Peyer's patch (tissue), 4 donors: ENCODE data around the gene ROBO1. TPM values are rescaled to one million over a fixed set of nuclear protein-coding genes. Genes with fewer than 3 reads are reported as not detected.

ENCODE experiments used
- DNase-seq, 3 donors: peaks; one replicate each; pipeline ENCODE4 v3.0.0-alpha.2; 2017 to 2019
- H3K27ac ChIP-seq, 4 donors: fragments of 200-600 bp; sonication (generic); one replicate each; pipeline ENCODE4 v1.5.1; 2016 to 2019
- H3K27me3 ChIP-seq, 2 donors: fragments of 200-600 bp; sonication (generic); one replicate each; pipeline ENCODE4 v1.5.1; 2019
- H3K36me3 ChIP-seq, 3 donors: fragments of 200-600 bp; sonication (generic); one replicate each; pipeline ENCODE4 v1.5.1; 2016 to 2019
- H3K4me1 ChIP-seq, 4 donors: fragments of 200-600 bp; sonication (generic); one replicate each; pipeline ENCODE4 v1.5.1; 2016 to 2019
- H3K4me3 ChIP-seq, 4 donors: fragments of 200-600 bp; sonication (generic); 1 replicate in 3 of 4; 2 replicates in 1 of 4; pipeline ENCODE4 v1.5.1; 2016 to 2019; ENCODE audit warnings: mild to moderate bottlenecking in 1 of 4
- H3K9me3 ChIP-seq, 4 donors: fragments of 200-600 bp; sonication (generic); one replicate each; pipeline ENCODE4 v1.5.1; 2016 to 2019; ENCODE audit warnings: mild to moderate bottlenecking in 1 of 4
- POLR2A ChIP-seq, 2 donors: fragments of 450-650 bp; IDR thresholded peaks; one replicate each; pipeline ENCODE4 v1.5.1; 2017; ENCODE audit warnings: antibody characterized with exemption in 2 of 2, mild to moderate bottlenecking in 2 of 2, moderate library complexity in 2 of 2
- total RNA-seq, 4 donors: library from RNA; depleted of rRNA; stranded (reverse); fragments of >200 nt; gene quantifications; one replicate each; pipeline ENCODE4 v1.1.0, GENCODE V29; 2016
- TF ChIP-seq, protein P1 (sequence below), 6 experiments: fragments of 450-650 bp in 4 of 6; fragments of 200-600 bp in 2 of 6; sonication (generic) in 1 of 6; IDR thresholded peaks; one replicate each; pipeline ENCODE4 v1.5.1; 2017 to 2019; ENCODE audit warnings: antibody characterized with exemption in 6 of 6, mild to moderate bottlenecking in 3 of 6, moderate library complexity in 1 of 6

ROBO1 gene
- total RNA-seq, 4 donors from 2014 or later: 9.5 to 41.3 (median 24.2) TPM

DNA sequence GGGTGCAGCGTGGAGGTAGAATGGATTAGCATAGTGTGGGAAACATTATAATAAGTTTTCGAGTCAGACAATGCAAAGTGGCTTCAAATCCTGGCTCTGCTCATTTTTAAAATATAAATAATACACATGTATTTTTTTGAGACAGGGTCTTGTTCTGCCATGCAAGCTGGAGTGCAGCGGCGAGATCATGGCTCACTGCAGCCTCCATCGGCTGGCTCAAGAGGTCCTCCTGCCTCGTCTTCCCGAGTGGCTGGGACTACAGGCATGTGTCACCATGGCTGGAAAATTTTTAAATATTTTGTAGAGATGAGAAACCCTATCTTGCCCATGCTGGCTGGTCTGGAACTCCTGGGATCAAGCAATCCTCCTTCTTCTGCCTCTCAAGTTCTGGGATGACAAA is 194.9 kb downstream of the ROBO1 start:
- DNase-seq: no peak
- Histone ChIP-seq H3K36me3 (no peaks in the 10 kb centered on the region), H3K4me3 (no peak overlapping the region), H3K4me1 (no peaks in the 10 kb centered on the region), H3K27me3 (no peaks in the 10 kb centered on the region), H3K27ac (no peak overlapping the region), H3K9me3 (no peaks in the 10 kb centered on the region)
- no peak for TF ChIP-seq POLR2A (IDR thresholded peaks at IDR 0.05)
- TF ChIP-seq, protein P1, sequence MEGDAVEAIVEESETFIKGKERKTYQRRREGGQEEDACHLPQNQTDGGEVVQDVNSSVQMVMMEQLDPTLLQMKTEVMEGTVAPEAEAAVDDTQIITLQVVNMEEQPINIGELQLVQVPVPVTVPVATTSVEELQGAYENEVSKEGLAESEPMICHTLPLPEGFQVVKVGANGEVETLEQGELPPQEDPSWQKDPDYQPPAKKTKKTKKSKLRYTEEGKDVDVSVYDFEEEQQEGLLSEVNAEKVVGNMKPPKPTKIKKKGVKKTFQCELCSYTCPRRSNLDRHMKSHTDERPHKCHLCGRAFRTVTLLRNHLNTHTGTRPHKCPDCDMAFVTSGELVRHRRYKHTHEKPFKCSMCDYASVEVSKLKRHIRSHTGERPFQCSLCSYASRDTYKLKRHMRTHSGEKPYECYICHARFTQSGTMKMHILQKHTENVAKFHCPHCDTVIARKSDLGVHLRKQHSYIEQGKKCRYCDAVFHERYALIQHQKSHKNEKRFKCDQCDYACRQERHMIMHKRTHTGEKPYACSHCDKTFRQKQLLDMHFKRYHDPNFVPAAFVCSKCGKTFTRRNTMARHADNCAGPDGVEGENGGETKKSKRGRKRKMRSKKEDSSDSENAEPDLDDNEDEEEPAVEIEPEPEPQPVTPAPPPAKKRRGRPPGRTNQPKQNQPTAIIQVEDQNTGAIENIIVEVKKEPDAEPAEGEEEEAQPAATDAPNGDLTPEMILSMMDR (IDR thresholded peaks at IDR 0.05): no peak

DNA sequence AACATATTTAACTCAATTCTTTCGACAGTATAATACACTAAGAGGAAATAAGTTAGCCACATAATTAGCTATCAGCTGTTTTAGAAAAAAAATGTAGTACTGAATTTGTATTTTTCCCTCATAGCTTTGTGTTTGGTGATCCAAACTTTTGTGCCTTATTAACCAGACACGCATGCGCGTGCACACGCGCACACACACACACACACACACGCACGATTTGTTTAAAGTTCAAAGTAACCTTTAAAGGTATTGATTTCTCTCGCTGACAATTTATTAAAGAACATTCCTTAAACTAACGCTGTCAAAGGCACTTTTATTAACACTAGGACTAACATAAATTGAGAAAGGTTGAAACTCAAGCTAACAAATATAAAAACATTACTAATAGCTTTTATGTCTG is 198.9 kb downstream of the ROBO1 start:
- Histone ChIP-seq H3K4me3 (no peak overlapping the region), H3K9me3 (no peaks in the 10 kb centered on the region), H3K36me3 (no peaks in the 10 kb centered on the region), H3K27me3 (no peaks in the 10 kb centered on the region), H3K27ac (no peak overlapping the region), H3K4me1 (no peaks in the 10 kb centered on the region)
- TF ChIP-seq, protein P1 (IDR thresholded peaks at IDR 0.05): no peak
- no peak for TF ChIP-seq POLR2A (IDR thresholded peaks at IDR 0.05)
- DNase-seq: no peak

DNA sequence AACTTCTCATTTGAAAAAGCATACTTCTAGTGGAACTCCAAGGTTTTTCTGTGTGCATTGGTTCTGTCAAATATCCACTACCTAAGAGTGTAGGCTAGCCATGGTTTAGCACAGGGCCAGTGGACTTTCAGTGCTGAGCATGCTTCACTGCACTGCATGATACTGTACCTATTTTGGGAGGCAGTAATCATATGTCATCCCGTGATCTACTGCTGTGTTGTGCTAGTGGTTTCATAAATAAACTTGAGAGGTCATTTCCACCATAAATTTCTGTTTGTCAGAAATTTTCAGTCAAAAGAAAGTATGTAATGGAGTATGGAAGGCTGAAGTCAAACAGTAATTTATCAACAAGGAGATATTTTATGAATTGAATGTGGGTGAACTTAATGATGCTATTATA is 203.6 kb downstream of the ROBO1 start:
- TF ChIP-seq POLR2A (IDR thresholded peaks at IDR 0.05): no peak
- TF ChIP-seq, protein P1 (IDR thresholded peaks at IDR 0.05): no peak

DNA sequence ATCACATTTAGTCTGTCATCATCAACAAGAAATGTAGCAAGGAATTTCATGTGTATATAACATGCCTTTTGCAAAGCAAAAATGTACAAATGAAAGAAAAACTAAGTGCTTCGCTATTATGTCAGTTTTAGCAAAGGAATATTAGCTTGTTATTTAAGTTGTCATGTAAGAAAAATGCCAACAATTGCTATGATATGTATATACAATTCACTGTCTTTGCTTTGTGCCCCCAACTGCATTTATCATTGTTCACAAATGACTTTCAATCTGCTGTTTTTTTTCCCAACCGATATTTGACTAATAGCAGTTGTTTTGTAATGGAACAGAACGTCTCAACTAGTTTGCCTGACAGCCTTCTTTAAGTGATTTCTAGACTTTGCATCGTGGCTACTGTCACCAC is 207.1 kb downstream of the ROBO1 start:
- Histone ChIP-seq H3K9me3 (no peaks in the 10 kb centered on the region), H3K4me3 (no peak overlapping the region), H3K27ac (no peak overlapping the region), H3K4me1 (no peaks in the 10 kb centered on the region), H3K27me3 (no peaks in the 10 kb centered on the region), H3K36me3 (no peaks in the 10 kb centered on the region)
- TF ChIP-seq, protein P1 (IDR thresholded peaks at IDR 0.05): no peak
- TF ChIP-seq POLR2A (IDR thresholded peaks at IDR 0.05): no peak
- DNase-seq: no peak

More for the DNA sequence above, 203.6 kb downstream of the ROBO1 start:
- no peak for DNase-seq
- Histone ChIP-seq H3K27me3 (no peaks in the 10 kb centered on the region), H3K9me3 (no peaks in the 10 kb centered on the region), H3K27ac (no peak overlapping the region), H3K36me3 (no peaks in the 10 kb centered on the region), H3K4me3 (no peak overlapping the region), H3K4me1 (no peaks in the 10 kb centered on the region)

DNA sequence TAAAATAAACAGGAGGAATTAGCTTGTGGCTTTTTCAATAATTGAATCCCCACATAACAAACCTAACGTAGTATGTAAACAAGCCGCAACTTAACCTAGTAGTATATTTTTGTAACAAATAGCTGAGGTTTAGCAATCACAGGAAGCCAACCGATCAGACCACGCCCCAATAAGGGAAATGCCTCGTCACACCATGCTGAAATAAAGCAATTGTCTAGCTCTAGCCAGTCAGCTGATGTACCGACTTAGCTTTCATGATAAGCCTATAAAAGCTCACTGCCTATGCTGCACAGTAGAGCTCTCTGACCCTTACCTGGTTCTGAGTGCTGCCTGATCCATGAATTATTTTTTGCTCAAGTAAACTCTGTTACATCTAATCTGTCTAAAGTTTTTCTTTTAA is 208.9 kb downstream of the ROBO1 start:
- no peak for DNase-seq
- Histone ChIP-seq H3K27ac (no peak overlapping the region), H3K4me1 (no peaks in the 10 kb centered on the region), H3K27me3 (no peaks in the 10 kb centered on the region), H3K4me3 (no peak overlapping the region), H3K36me3 (no peaks in the 10 kb centered on the region), H3K9me3 (no peaks in the 10 kb centered on the region)
- TF ChIP-seq, protein P1 (IDR thresholded peaks at IDR 0.05): no peak
- TF ChIP-seq POLR2A (IDR thresholded peaks at IDR 0.05): no peak

DNA sequence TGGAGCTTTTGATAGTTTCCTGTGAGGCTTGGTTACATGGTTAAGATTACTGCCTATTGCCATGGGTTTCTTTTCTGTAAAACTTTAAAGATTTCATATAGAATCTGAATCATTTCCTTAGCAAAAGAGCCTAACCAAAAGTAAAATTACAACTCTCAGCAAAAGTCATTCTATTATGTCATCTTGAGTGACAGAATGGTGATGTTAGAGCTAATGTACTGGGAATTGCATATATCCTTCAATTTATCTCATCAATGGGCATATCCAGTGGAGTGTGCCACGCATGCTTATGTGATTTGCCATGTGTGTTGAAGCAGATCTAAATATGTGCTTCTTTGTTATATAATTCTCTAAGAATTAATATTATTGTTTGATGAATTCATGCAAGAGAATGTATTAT is 212.1 kb downstream of the ROBO1 start:
- H3K4me3 ChIP-seq: no peak overlapping the region
- no peak overlapping the region for H3K27ac ChIP-seq
- H3K4me1 ChIP-seq: no peaks in the 10 kb centered on the region
- DNase-seq: no peak
- H3K27me3 ChIP-seq: no peaks in the 10 kb centered on the region
- no peaks in the 10 kb centered on the region for H3K9me3 ChIP-seq
- H3K36me3 ChIP-seq: no peaks in the 10 kb centered on the region
- TF ChIP-seq POLR2A (IDR thresholded peaks at IDR 0.05): no peak
- TF ChIP-seq, protein P1 (IDR thresholded peaks at IDR 0.05): no peak
